ENCODE data around the gene SPAG9. TPM values are rescaled to one million over a fixed set of nuclear protein-coding genes. Genes with fewer than 3 reads are reported as not detected.
"Not testable (repeated sequence)": the region's sequence is repeated elsewhere in the genome, so short reads cannot be mapped to it uniquely, and the experiment has no call there.

The SPAG9 gene
- total RNA-seq, 6 donors from 2014 or later: 87.5 to 233 (median 152) TPM

DNA sequence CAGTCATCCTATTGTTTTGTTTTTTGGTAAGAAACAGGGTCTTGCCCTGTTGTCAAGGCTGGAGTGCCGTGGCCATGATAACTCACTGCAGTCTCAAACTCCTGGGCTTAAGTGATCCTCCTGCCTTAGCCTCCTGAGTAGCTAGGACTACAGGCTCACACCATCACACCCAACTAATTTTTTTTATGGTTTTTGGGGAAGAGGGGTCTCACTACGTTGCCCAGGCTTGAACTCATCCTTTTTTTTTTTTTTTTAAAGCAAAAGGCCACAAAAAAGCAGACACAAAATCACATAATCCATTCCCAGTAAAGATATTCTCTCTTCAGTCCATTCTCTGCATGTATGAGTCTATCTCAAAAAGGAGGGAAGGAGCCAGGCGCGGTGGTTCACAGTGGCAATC, 5.5 kb downstream of the SPAG9 start:
- DNase-seq (no peak), ATAC-seq (ENCODE audit: low FRiP score in 2 of 2) (no peak)
- Histone ChIP-seq H3K4me3 (no peak overlapping the region), H3K4me1 (peaks cover 30 to 69% (median 54%) of the 10 kb centered on the region in 4 donors), H3K27ac (peak overlapping the region in 1 of 4 donors; percentile 5), H3K9me3 (no peaks in the 10 kb centered on the region), H3K27me3 (no peaks in the 10 kb centered on the region), H3K36me3 (no peaks in the 10 kb centered on the region)
- WGBS, 2 donors: 88 to 95% methylated on average over 4 of the region's 4 CpGs
- TF ChIP-seq, protein P1, sequence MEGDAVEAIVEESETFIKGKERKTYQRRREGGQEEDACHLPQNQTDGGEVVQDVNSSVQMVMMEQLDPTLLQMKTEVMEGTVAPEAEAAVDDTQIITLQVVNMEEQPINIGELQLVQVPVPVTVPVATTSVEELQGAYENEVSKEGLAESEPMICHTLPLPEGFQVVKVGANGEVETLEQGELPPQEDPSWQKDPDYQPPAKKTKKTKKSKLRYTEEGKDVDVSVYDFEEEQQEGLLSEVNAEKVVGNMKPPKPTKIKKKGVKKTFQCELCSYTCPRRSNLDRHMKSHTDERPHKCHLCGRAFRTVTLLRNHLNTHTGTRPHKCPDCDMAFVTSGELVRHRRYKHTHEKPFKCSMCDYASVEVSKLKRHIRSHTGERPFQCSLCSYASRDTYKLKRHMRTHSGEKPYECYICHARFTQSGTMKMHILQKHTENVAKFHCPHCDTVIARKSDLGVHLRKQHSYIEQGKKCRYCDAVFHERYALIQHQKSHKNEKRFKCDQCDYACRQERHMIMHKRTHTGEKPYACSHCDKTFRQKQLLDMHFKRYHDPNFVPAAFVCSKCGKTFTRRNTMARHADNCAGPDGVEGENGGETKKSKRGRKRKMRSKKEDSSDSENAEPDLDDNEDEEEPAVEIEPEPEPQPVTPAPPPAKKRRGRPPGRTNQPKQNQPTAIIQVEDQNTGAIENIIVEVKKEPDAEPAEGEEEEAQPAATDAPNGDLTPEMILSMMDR (IDR thresholded peaks at IDR 0.05): no peak
- TF ChIP-seq EP300 (IDR thresholded peaks at IDR 0.05): no peak
- no peak for TF ChIP-seq POLR2AphosphoS5 (IDR thresholded peaks at IDR 0.05)
- no peak for TF ChIP-seq POLR2A (IDR thresholded peaks at IDR 0.05)

DNA sequence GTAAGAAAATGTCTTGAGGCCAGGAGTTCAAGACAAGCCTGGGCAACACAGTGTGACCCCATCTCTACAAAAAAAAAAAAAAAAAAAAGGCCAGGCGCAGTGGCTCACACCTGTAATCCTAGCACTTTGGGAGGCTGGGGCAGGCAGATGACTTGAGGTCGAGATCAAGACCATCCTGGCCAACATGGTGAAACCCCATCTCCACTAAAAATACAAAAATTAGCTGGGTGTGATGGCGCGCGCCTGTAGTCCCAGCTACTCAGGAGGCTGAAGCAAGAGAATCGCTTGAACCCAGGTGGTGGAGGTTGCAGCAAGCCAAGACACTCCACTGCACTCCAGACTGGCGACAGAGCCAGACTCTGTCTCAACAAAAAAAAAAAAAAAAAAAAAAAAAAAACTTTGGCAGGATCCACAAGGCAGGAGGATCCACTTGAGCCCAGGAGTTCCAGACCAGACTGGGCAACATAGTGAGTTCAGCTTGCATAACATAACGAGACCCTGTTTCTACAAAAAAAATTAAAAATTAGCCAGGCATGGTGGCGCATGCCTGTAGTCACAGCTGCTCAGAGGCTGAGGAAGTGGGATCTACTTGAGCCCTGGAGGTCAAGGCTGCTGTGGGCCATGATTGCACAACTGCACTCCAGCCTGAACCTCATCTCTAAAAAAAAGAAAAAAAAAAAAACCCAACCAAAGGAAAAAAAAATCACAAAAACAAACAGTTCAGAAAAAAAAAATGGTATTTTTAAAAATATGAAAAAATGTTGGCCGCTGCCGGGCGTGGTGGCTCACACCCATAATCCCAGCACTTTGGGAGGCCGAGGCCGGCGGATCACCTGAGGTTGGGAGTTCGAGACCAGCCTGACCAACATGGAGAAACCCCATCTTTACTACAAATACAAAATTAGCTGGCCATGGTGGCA, 8.1 kb downstream of the SPAG9 start:
- not testable (repeated sequence) for H3K27me3 ChIP-seq, H3K4me3 ChIP-seq, H3K36me3 ChIP-seq, H3K9me3 ChIP-seq
- peak; percentile 91 for ATAC-seq (ENCODE audit: low FRiP score in 2 of 2)
- Histone ChIP-seq H3K4me1 (peaks cover 18 to 51% (median 41%) of the 10 kb centered on the region in 4 donors), H3K27ac (peak overlapping the region in 3 of 4 donors; percentile 44 to 77 (median 57))
- DNase-seq: peak; percentile 39 to 87
- 50 to 65% methylated on average over 15 to 16 of the region's 16 CpGs for WGBS, 2 donors
- TF ChIP-seq POLR2AphosphoS5 (IDR thresholded peaks at IDR 0.05): peak; percentile 33 to 41

DNA sequence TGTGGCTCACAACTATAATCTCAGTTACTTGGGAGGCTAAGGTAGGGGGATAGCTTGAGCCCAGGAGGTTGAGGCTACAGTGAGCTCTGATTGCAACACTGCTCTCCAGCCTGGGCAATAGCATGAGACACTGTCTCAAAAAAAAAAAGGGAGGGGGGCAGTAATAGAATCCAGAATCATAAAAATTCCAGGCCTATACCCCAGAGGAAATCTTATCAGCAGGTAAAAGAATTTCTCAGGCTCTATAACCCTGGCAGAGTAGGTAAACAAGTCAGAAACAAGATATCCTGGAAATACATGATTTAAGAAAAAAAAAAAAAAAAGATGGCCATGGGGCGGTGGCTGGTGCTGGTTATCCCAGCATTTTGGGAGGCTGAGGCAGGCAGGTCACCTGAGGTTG, 12.9 kb downstream of the SPAG9 start:
- Histone ChIP-seq H3K4me3 (no peak overlapping the region), H3K27me3 (no peaks in the 10 kb centered on the region), H3K4me1 (peaks cover 7 to 52% (median 44%) of the 10 kb centered on the region in 4 donors), H3K36me3 (peaks cover 0 to 2% (median 0%) of the 10 kb centered on the region in 4 donors), H3K9me3 (no peaks in the 10 kb centered on the region), H3K27ac (peak overlapping the region in 2 of 4 donors; percentile 17 to 26)
- peak in 1 of 2 donors; percentile 33 for DNase-seq
- no peak for TF ChIP-seq EP300 (IDR thresholded peaks at IDR 0.05)
- TF ChIP-seq POLR2A (IDR thresholded peaks at IDR 0.05): no peak
- TF ChIP-seq, protein P1 (IDR thresholded peaks at IDR 0.05): no peak
- TF ChIP-seq POLR2AphosphoS5 (IDR thresholded peaks at IDR 0.05): no peak
- peak in 1 of 2 donors; percentile 39 for ATAC-seq (ENCODE audit: low FRiP score in 2 of 2)
- WGBS, 2 donors: 87 to 96% methylated on average over 1 of the region's 1 CpG

DNA sequence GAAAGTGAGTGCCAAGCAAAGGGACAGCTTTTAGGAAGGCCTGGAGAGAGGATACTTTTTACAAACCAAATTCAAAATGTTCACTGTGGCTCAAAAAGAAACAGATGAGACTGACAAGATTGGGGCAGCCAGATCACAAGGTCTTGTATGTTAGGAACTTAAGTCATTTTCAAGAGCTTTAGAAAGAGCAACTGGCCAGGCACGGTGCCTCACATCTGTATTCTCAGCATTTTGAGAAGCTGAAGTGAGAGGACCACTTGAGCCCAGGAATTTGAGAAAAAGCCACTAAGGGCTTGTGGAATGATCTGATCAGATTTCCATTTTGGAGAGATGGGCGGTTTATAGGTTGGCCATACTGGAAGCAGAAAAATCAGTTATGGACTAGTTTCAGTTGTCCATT, 17.2 kb downstream of the SPAG9 start:
- TF ChIP-seq POLR2AphosphoS5 (IDR thresholded peaks at IDR 0.05) (no peak), EP300 (IDR thresholded peaks at IDR 0.05) (no peak), POLR2A (IDR thresholded peaks at IDR 0.05) (no peak)
- TF ChIP-seq, protein P1 (IDR thresholded peaks at IDR 0.05): no peak
- DNase-seq: no peak
- 70 to 75% methylated on average over 2 of the region's 2 CpGs for WGBS, 2 donors
- H3K36me3 ChIP-seq: peaks cover 0 to 2% (median 0%) of the 10 kb centered on the region in 4 donors
- H3K27me3 ChIP-seq: no peaks in the 10 kb centered on the region
- no peaks in the 10 kb centered on the region for H3K9me3 ChIP-seq
- no peak for ATAC-seq (ENCODE audit: low FRiP score in 2 of 2)
- H3K4me1 ChIP-seq: peaks cover 7 to 47% (median 39%) of the 10 kb centered on the region in 4 donors
- no peak overlapping the region for H3K4me3 ChIP-seq
- H3K27ac ChIP-seq: peak overlapping the region in 1 of 4 donors; percentile 13

DNA sequence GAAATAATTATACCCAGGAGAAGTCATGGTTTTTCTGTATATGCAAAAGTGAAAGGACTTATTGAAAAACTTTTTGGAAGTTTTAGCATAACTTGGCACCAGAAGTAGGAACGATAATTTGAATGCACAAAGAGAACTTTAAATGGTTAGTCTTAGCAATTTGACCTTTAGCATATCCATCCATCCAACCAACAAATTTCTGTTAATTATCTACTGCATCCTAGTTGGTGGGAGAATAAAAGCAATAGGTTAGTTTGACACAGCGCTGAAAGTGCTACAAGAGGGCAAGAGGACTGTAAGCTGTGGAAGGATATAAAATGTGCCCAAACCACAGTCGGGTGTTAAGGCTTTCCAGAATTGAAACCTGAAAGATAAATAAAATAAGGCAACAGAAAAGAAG, 17.6 kb downstream of the SPAG9 start:
- ATAC-seq (ENCODE audit: low FRiP score in 2 of 2): no peak
- H3K4me3 ChIP-seq: no peak overlapping the region
- no peaks in the 10 kb centered on the region for H3K9me3 ChIP-seq
- peak overlapping the region in 1 of 4 donors; percentile 13 for H3K27ac ChIP-seq
- 44 to 53% methylated on average over 3 of the region's 3 CpGs for WGBS, 2 donors
- no peak for DNase-seq
- peaks cover 0 to 2% (median 0%) of the 10 kb centered on the region in 4 donors for H3K36me3 ChIP-seq
- TF ChIP-seq, protein P1 (IDR thresholded peaks at IDR 0.05): no peak
- TF ChIP-seq EP300 (IDR thresholded peaks at IDR 0.05) (no peak), POLR2A (IDR thresholded peaks at IDR 0.05) (no peak)
- H3K4me1 ChIP-seq: peaks cover 7 to 51% (median 40%) of the 10 kb centered on the region in 4 donors
- no peaks in the 10 kb centered on the region for H3K27me3 ChIP-seq

Measured in upper lobe of left lung (tissue), 6 donors.